ENCODE data around the gene PCMTD2.

- no peak for TF ChIP-seq POLR2A (IDR thresholded peaks at IDR 0.05)
- TF ChIP-seq CTCF (IDR thresholded peaks at IDR 0.05): no peak
These were observed 1.7 kb downstream of the PCMTD2 start for GRCh38 chr20:64257107-64257757.
